HEK293 (cell line): ENCODE measurements around the gene ENTREP3.

Experiments
- FEZF1 ChIP-seq: fragments of 450-650 bp; formaldehyde crosslinking; IDR thresholded peaks from 2 replicates; pipeline ENCODE4 v1.5.1; 2016; ENCODE audit warnings: missing biosample characterization, missing genetic modification characterization
- HOXD13 ChIP-seq: sonication (generic); formaldehyde crosslinking; IDR thresholded peaks from 2 replicates; pipeline ENCODE4 v1.8.0; 2022; ENCODE audit warnings: missing genetic modification reagents, borderline replicate concordance
- KLF1 ChIP-seq: fragments of 450-650 bp; formaldehyde crosslinking; IDR thresholded peaks from 2 replicates; pipeline ENCODE4 v1.5.1; 2016; ENCODE audit warnings: missing biosample characterization, missing genetic modification characterization
- KLF7 ChIP-seq: fragments of 450-650 bp; formaldehyde crosslinking; IDR thresholded peaks from 2 replicates; pipeline ENCODE4 v1.5.1; 2016; ENCODE audit warnings: missing biosample characterization, missing genetic modification characterization, borderline replicate concordance
- PRDM1 ChIP-seq: fragments of 450-650 bp; formaldehyde crosslinking; IDR thresholded peaks from 2 replicates; pipeline ENCODE4; 2016; ENCODE audit warnings: missing biosample characterization, missing genetic modification characterization
- REPIN1 ChIP-seq: fragments of 450-650 bp; formaldehyde crosslinking; IDR thresholded peaks from 2 replicates; pipeline ENCODE4 v1.5.1; 2017; ENCODE audit warnings: missing biosample characterization, missing genetic modification characterization, low read depth
- SCRT1 ChIP-seq: fragments of 450-650 bp; formaldehyde crosslinking; IDR thresholded peaks from 2 replicates; pipeline ENCODE4 v1.5.1; 2016; ENCODE audit warnings: missing biosample characterization, missing genetic modification characterization, borderline replicate concordance
- SETDB1 ChIP-seq: IDR thresholded peaks from one replicate; pipeline ENCODE4 v1.6.1; 2017; ENCODE audit warnings: mild to moderate bottlenecking, low read length, moderate library complexity, mixed read lengths; ENCODE audit not compliant: insufficient read length
- TRIM28 ChIP-seq: IDR thresholded peaks from 2 replicates; pipeline ENCODE4 v1.6.1; 2011; ENCODE audit warnings: low read length, control low read depth, borderline replicate concordance
- ZBTB1 ChIP-seq: fragments of 450-650 bp; formaldehyde crosslinking; IDR thresholded peaks from 2 replicates; pipeline ENCODE4 v1.5.1; 2016; ENCODE audit warnings: missing biosample characterization, missing genetic modification characterization
- ZBTB48 ChIP-seq: fragments of 450-650 bp; formaldehyde crosslinking; IDR thresholded peaks from 2 replicates; pipeline ENCODE4 v1.5.1; 2016; ENCODE audit warnings: missing biosample characterization, missing genetic modification characterization
- ZFP37 ChIP-seq: fragments of 450-650 bp; formaldehyde crosslinking; IDR thresholded peaks from 2 replicates; pipeline ENCODE4 v1.5.1; 2016; ENCODE audit warnings: missing biosample characterization, missing genetic modification characterization
- ZNF121 ChIP-seq: fragments of 450-650 bp; formaldehyde crosslinking; IDR thresholded peaks from 2 replicates; pipeline ENCODE4 v1.5.1; 2016; ENCODE audit warnings: missing biosample characterization, missing genetic modification characterization
- ZNF146 ChIP-seq: fragments of 450-650 bp; formaldehyde crosslinking; IDR thresholded peaks from 2 replicates; pipeline ENCODE4 v1.5.1; 2016; ENCODE audit warnings: missing biosample characterization, missing genetic modification characterization
- ZNF335 ChIP-seq: fragments of 450-650 bp; formaldehyde crosslinking; conservative IDR thresholded peaks from 2 replicates; pipeline ENCODE4 v1.5.1; 2016; ENCODE audit warnings: missing biosample characterization, missing genetic modification characterization
- ZNF394 ChIP-seq: fragments of 450-650 bp; formaldehyde crosslinking; IDR thresholded peaks from 2 replicates; pipeline ENCODE4 v1.5.1; 2016; ENCODE audit warnings: missing biosample characterization, missing genetic modification characterization, mild to moderate bottlenecking, moderate library complexity, borderline replicate concordance
- ZNF510 ChIP-seq: fragments of 450-650 bp; formaldehyde crosslinking; IDR thresholded peaks from 2 replicates; pipeline ENCODE4 v1.5.1; 2018; ENCODE audit warnings: mild to moderate bottlenecking, missing genetic modification characterization, missing biosample characterization; ENCODE audit not compliant: insufficient replicate concordance
- ZNF555 ChIP-seq: fragments of 450-650 bp; formaldehyde crosslinking; conservative IDR thresholded peaks from 2 replicates; pipeline ENCODE4 v1.5.1; 2017; ENCODE audit warnings: missing biosample characterization, mild to moderate bottlenecking, missing genetic modification characterization, inconsistent platforms
- ZNF560 ChIP-seq: fragments of 450-650 bp; formaldehyde crosslinking; IDR thresholded peaks from 2 replicates; pipeline ENCODE4 v1.5.1; 2017; ENCODE audit warnings: missing biosample characterization, missing genetic modification characterization, borderline replicate concordance
- ZNF600 ChIP-seq: fragments of 450-650 bp; formaldehyde crosslinking; IDR thresholded peaks from 2 replicates; pipeline ENCODE4 v1.5.1; 2016; ENCODE audit warnings: missing biosample characterization, missing genetic modification characterization
- ZNF658 ChIP-seq: fragments of 450-650 bp; formaldehyde crosslinking; IDR thresholded peaks from 2 replicates; pipeline ENCODE4; 2016; ENCODE audit warnings: missing biosample characterization, missing genetic modification characterization
- ZNF660 ChIP-seq: fragments of 450-650 bp; IDR thresholded peaks from 2 replicates; pipeline ENCODE4 v1.5.1; 2018; ENCODE audit warnings: missing biosample characterization, mild to moderate bottlenecking, missing genetic modification characterization
- ZNF707 ChIP-seq: fragments of 450-650 bp; formaldehyde crosslinking; IDR thresholded peaks from 2 replicates; pipeline ENCODE4 v1.5.1; 2016; ENCODE audit warnings: missing biosample characterization, missing genetic modification characterization
- ZNF76 ChIP-seq: fragments of 450-650 bp; formaldehyde crosslinking; IDR thresholded peaks from 2 replicates; pipeline ENCODE4; 2016; ENCODE audit warnings: low read depth, missing biosample characterization, missing genetic modification characterization, borderline replicate concordance
- ZSCAN23 ChIP-seq: fragments of 450-650 bp; formaldehyde crosslinking; IDR thresholded peaks from 2 replicates; pipeline ENCODE4 v1.5.1; 2016; ENCODE audit warnings: missing biosample characterization, missing genetic modification characterization
- ZSCAN5A ChIP-seq: fragments of 450-650 bp; formaldehyde crosslinking; IDR thresholded peaks from 2 replicates; pipeline ENCODE4 v1.5.1; 2016; ENCODE audit warnings: missing biosample characterization, missing genetic modification characterization
- TF ChIP-seq, protein P1 (sequence below): fragments of 450-650 bp; formaldehyde crosslinking; IDR thresholded peaks from 2 replicates; pipeline ENCODE4 v1.5.1; 2016; ENCODE audit warnings: missing biosample characterization, missing genetic modification characterization
- TF ChIP-seq, protein P2 (sequence below): fragments of 450-650 bp; formaldehyde crosslinking; IDR thresholded peaks from 2 replicates; pipeline ENCODE4 v1.5.1; 2016; ENCODE audit warnings: missing biosample characterization, missing genetic modification characterization
- TF ChIP-seq, protein P3 (sequence below): fragments of 450-650 bp; formaldehyde crosslinking; IDR thresholded peaks from 2 replicates; pipeline ENCODE4 v1.5.1; 2017; ENCODE audit warnings: missing biosample characterization, missing genetic modification characterization
- TF ChIP-seq, protein P4 (sequence below): fragments of 450-650 bp; formaldehyde crosslinking; IDR thresholded peaks from 2 replicates; pipeline ENCODE4 v1.5.1; 2016; ENCODE audit warnings: missing biosample characterization, missing genetic modification characterization
- TF ChIP-seq, protein P5 (sequence below): IDR thresholded peaks from 2 replicates; pipeline ENCODE4 v1.6.1; 2011; ENCODE audit warnings: mild to moderate bottlenecking, low read depth, low read length, borderline replicate concordance

The ENTREP3 gene

GRCh38 chr1:155244368-155245162 lies 10.7 kb downstream of the ENTREP3 start (continued):
- TF ChIP-seq, protein P1, sequence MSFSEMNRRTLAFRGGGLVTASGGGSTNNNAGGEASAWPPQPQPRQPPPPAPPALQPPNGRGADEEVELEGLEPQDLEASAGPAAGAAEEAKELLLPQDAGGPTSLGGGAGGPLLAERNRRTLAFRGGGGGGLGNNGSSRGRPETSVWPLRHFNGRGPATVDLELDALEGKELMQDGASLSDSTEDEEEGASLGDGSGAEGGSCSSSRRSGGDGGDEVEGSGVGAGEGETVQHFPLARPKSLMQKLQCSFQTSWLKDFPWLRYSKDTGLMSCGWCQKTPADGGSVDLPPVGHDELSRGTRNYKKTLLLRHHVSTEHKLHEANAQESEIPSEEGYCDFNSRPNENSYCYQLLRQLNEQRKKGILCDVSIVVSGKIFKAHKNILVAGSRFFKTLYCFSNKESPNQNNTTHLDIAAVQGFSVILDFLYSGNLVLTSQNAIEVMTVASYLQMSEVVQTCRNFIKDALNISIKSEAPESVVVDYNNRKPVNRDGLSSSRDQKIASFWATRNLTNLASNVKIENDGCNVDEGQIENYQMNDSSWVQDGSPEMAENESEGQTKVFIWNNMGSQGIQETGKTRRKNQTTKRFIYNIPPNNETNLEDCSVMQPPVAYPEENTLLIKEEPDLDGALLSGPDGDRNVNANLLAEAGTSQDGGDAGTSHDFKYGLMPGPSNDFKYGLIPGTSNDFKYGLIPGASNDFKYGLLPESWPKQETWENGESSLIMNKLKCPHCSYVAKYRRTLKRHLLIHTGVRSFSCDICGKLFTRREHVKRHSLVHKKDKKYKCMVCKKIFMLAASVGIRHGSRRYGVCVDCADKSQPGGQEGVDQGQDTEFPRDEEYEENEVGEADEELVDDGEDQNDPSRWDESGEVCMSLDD (tag by site-specific recombination) = peak; percentile 97
- TF ChIP-seq ZNF658 = no peak; the same call in 1 of the 2 replicates
- peak; percentile 95 for TF ChIP-seq ZNF76 (tag by site-specific recombination)
- TF ChIP-seq PRDM1 (tag by site-specific recombination) = peak; percentile 100
- peak; percentile 99 for TF ChIP-seq KLF7
- TF ChIP-seq ZNF146 (tag by site-specific recombination) = peak; percentile 98
- no peak for TF ChIP-seq SETDB1
- TF ChIP-seq, protein P2, sequence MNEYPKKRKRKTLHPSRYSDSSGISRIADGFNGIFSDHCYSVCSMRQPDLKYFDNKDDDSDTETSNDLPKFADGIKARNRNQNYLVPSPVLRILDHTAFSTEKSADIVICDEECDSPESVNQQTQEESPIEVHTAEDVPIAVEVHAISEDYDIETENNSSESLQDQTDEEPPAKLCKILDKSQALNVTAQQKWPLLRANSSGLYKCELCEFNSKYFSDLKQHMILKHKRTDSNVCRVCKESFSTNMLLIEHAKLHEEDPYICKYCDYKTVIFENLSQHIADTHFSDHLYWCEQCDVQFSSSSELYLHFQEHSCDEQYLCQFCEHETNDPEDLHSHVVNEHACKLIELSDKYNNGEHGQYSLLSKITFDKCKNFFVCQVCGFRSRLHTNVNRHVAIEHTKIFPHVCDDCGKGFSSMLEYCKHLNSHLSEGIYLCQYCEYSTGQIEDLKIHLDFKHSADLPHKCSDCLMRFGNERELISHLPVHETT = peak; percentile 100
- TF ChIP-seq ZSCAN5A (tag by site-specific recombination) = peak; percentile 100
- no peak for TF ChIP-seq ZNF560 (tag by site-specific recombination)
- TF ChIP-seq HOXD13 (CRISPR knock-in tag) = no peak
- TF ChIP-seq ZFP37 (tag by site-specific recombination) = peak; percentile 97
- peak; percentile 100 for TF ChIP-seq REPIN1 (tag by site-specific recombination)
- no peak for TF ChIP-seq ZNF555 (tag by site-specific recombination)
- TF ChIP-seq, protein P3, sequence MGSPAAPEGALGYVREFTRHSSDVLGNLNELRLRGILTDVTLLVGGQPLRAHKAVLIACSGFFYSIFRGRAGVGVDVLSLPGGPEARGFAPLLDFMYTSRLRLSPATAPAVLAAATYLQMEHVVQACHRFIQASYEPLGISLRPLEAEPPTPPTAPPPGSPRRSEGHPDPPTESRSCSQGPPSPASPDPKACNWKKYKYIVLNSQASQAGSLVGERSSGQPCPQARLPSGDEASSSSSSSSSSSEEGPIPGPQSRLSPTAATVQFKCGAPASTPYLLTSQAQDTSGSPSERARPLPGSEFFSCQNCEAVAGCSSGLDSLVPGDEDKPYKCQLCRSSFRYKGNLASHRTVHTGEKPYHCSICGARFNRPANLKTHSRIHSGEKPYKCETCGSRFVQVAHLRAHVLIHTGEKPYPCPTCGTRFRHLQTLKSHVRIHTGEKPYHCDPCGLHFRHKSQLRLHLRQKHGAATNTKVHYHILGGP (tag by site-specific recombination) = peak; percentile 82
- TF ChIP-seq ZNF660 (tag by site-specific recombination) = peak; percentile 97
- peak; percentile 100 for TF ChIP-seq ZSCAN23 (tag by site-specific recombination)
- TF ChIP-seq, protein P4, sequence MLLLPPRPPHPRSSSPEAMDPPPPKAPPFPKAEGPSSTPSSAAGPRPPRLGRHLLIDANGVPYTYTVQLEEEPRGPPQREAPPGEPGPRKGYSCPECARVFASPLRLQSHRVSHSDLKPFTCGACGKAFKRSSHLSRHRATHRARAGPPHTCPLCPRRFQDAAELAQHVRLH = peak; percentile 100
- TF ChIP-seq FEZF1 = peak; percentile 92
- peak; percentile 97 for TF ChIP-seq ZNF394
- TF ChIP-seq ZBTB48 (tag by site-specific recombination) = peak; percentile 96
- TF ChIP-seq ZNF335 (tag by site-specific recombination) = peak; percentile 83
- TF ChIP-seq ZNF600 (tag by site-specific recombination) = peak; percentile 90
- TF ChIP-seq, protein P5, sequence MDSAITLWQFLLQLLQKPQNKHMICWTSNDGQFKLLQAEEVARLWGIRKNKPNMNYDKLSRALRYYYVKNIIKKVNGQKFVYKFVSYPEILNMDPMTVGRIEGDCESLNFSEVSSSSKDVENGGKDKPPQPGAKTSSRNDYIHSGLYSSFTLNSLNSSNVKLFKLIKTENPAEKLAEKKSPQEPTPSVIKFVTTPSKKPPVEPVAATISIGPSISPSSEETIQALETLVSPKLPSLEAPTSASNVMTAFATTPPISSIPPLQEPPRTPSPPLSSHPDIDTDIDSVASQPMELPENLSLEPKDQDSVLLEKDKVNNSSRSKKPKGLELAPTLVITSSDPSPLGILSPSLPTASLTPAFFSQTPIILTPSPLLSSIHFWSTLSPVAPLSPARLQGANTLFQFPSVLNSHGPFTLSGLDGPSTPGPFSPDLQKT = no peak
- peak; percentile 99 for TF ChIP-seq ZNF121 (tag by site-specific recombination)
- peak; percentile 99 for TF ChIP-seq ZBTB1 (tag by site-specific recombination)
- TF ChIP-seq TRIM28 = peak; percentile 99
- peak; percentile 83 for TF ChIP-seq ZNF707
- peak; percentile 95 for TF ChIP-seq KLF1 (tag by site-specific recombination)
- peak; percentile 100 for TF ChIP-seq SCRT1
- TF ChIP-seq ZNF510 (tag by site-specific recombination) = no peak
